ENCODE results near the gene HIVEP1. TPM values are rescaled to one million over a fixed set of nuclear protein-coding genes. Genes with fewer than 3 reads are reported as not detected.

Gene HIVEP1
- total RNA-seq, 1 experiment from 2014 or later: 8.5 TPM

- no peak for DNase-seq (ENCODE audit: extremely low read depth, low read depth)
Observed at GRCh38 chr6:12017263-12017662, 5.2 kb downstream of the HIVEP1 start.

- no peak for DNase-seq (ENCODE audit: extremely low read depth, low read depth)
Observed at GRCh38 chr6:12017876-12018401, 5.8 kb downstream of the HIVEP1 start.

GRCh38 chr6:12020187-12020791 is 8.2 kb downstream of the HIVEP1 start:
- DNase-seq (ENCODE audit: extremely low read depth, low read depth): no peak

- no peak for DNase-seq (ENCODE audit: extremely low read depth, low read depth)
Observed at GRCh38 chr6:12022481-12022880, 10.4 kb downstream of the HIVEP1 start.

- no peak for DNase-seq (ENCODE audit: extremely low read depth, low read depth)
Observed at GRCh38 chr6:12022953-12023388, 10.9 kb downstream of the HIVEP1 start.

- no peak for DNase-seq (ENCODE audit: extremely low read depth, low read depth)
Observed at GRCh38 chr6:12024216-12024615, 12.1 kb downstream of the HIVEP1 start.

GRCh38 chr6:12024699-12025434 is 12.8 kb downstream of the HIVEP1 start:
- no peak for DNase-seq (ENCODE audit: extremely low read depth, low read depth)

- DNase-seq (ENCODE audit: extremely low read depth, low read depth): no peak
Observed at GRCh38 chr6:12026120-12026519, 14.0 kb downstream of the HIVEP1 start.

- DNase-seq (ENCODE audit: extremely low read depth, low read depth): no peak
Observed at GRCh38 chr6:12026833-12027232, 14.7 kb downstream of the HIVEP1 start.

GRCh38 chr6:12028213-12028612 is 16.1 kb downstream of the HIVEP1 start:
- no peak for DNase-seq (ENCODE audit: extremely low read depth, low read depth)

GRCh38 chr6:12029979-12030737 is 18.0 kb downstream of the HIVEP1 start:
- DNase-seq (ENCODE audit: extremely low read depth, low read depth): no peak

GRCh38 chr6:12030993-12031550 is 19.0 kb downstream of the HIVEP1 start:
- no peak for DNase-seq (ENCODE audit: extremely low read depth, low read depth)

- DNase-seq (ENCODE audit: extremely low read depth, low read depth): no peak
Observed at GRCh38 chr6:12032783-12033573, 20.9 kb downstream of the HIVEP1 start.

- DNase-seq (ENCODE audit: extremely low read depth, low read depth): no peak
Observed at GRCh38 chr6:12033770-12034169, 21.7 kb downstream of the HIVEP1 start.

GRCh38 chr6:12034349-12034748 is 22.2 kb downstream of the HIVEP1 start:
- no peak for DNase-seq (ENCODE audit: extremely low read depth, low read depth)

- no peak for DNase-seq (ENCODE audit: extremely low read depth, low read depth)
Observed at GRCh38 chr6:12034837-12035236, 22.7 kb downstream of the HIVEP1 start.

GRCh38 chr6:12036766-12037165 is 24.7 kb downstream of the HIVEP1 start:
- no peak for DNase-seq (ENCODE audit: extremely low read depth, low read depth)

- DNase-seq (ENCODE audit: extremely low read depth, low read depth): no peak
Observed at GRCh38 chr6:12037798-12038197, 25.7 kb downstream of the HIVEP1 start.

GRCh38 chr6:12039540-12040459 is 27.7 kb downstream of the HIVEP1 start:
- DNase-seq (ENCODE audit: extremely low read depth, low read depth): no peak
